ENCODE data around the gene PHF21A.

DNA sequence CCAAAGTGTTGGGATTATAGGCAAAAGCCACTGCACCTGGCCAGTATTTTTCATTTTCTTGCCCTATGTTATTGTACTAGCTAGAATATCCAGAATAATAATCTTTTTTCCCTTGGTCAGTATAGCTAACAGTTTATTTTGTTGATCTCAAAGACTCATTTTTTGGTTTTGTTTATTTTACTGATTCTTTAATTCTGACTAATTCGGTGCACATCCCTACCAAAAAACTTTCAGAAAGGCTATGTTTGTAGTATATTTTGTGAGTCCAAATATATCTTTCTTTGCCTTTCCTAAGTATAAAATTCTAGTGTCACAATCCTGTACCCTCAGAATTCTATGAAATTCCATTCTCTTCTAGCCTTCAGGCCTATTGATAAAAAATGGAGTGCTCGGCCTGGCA, 84.3 kb downstream of the PHF21A start:
- TF ChIP-seq, protein P1, sequence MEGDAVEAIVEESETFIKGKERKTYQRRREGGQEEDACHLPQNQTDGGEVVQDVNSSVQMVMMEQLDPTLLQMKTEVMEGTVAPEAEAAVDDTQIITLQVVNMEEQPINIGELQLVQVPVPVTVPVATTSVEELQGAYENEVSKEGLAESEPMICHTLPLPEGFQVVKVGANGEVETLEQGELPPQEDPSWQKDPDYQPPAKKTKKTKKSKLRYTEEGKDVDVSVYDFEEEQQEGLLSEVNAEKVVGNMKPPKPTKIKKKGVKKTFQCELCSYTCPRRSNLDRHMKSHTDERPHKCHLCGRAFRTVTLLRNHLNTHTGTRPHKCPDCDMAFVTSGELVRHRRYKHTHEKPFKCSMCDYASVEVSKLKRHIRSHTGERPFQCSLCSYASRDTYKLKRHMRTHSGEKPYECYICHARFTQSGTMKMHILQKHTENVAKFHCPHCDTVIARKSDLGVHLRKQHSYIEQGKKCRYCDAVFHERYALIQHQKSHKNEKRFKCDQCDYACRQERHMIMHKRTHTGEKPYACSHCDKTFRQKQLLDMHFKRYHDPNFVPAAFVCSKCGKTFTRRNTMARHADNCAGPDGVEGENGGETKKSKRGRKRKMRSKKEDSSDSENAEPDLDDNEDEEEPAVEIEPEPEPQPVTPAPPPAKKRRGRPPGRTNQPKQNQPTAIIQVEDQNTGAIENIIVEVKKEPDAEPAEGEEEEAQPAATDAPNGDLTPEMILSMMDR (IDR thresholded peaks at IDR 0.05) = no peak
- TF ChIP-seq POLR2A (IDR thresholded peaks at IDR 0.05) = no peak
